PC-9 (cell line): Measurements from ENCODE around the gene MVD.

Source experiments
- CTCF ChIP-seq: fragments of 200-600 bp; sonication (generic); conservative IDR thresholded peaks from 2 replicates; pipeline ENCODE4 v1.6.1; 2017; ENCODE audit warnings: mixed run types, antibody characterized with exemption, mild to moderate bottlenecking, moderate library complexity
- EZH2 ChIP-seq: fragments of 200-600 bp; sonication (generic); IDR thresholded peaks from 2 replicates; pipeline ENCODE4 v1.8.0; 2017; ENCODE audit warnings: antibody characterized with exemption, low read depth

- TF ChIP-seq CTCF, result no peak
- TF ChIP-seq EZH2, result no peak
These were observed 7.1 kb upstream of the MVD start for GRCh38 chr16:88669980-88670379.
